SK-N-DZ (cell line): ENCODE data around the gene POLL.
A peak's percentile ranks its signal among the peaks of the same experiment; 100 is the strongest.

ENCODE experiments used
- DNase-seq: peaks from one replicate; pipeline ENCODE4 v3.0.0-alpha.2; 2015; ENCODE audit warnings: low spot score

POLL gene

GRCh38 chr10:101573885-101574753 is 13.9 kb downstream of the POLL start:
- peak; percentile 46 for DNase-seq

GRCh38 chr10:101572785-101573184 is 15.3 kb downstream of the POLL start:
- no peak for DNase-seq

GRCh38 chr10:101572126-101572525 is 15.9 kb downstream of the POLL start:
- DNase-seq: no peak

DNA sequence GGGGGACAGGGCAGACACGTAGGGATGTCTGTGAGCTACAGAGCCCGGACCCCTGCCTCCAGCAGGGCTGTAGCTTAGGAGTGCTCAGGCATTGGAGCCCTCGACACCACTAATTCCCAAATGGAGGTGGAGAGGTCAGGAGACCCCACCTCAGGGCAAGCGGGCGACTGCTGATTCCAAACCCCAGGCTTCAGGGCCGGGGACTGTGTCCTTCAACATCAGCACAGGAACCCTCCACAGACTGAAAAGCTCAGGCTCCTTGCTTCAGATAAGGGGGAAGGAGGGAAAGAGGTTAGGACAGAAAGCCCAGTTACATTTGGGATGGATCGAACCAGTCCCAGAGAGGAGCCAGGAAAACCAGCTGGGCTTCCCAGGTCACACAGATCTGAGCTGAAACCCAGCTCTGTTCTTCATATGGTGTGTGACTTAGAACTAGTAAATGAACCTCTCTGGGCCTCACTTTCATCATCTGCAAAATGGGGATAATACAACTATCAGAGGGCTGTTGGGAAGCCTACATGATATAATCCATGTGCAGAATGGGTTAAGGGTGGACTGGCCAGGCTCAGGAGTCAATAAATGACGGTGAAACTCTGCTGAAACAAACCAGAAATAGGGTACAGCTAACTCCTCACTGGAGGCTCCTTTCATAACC is 16.7 kb downstream of the POLL start:
- DNase-seq: no peak

DNA sequence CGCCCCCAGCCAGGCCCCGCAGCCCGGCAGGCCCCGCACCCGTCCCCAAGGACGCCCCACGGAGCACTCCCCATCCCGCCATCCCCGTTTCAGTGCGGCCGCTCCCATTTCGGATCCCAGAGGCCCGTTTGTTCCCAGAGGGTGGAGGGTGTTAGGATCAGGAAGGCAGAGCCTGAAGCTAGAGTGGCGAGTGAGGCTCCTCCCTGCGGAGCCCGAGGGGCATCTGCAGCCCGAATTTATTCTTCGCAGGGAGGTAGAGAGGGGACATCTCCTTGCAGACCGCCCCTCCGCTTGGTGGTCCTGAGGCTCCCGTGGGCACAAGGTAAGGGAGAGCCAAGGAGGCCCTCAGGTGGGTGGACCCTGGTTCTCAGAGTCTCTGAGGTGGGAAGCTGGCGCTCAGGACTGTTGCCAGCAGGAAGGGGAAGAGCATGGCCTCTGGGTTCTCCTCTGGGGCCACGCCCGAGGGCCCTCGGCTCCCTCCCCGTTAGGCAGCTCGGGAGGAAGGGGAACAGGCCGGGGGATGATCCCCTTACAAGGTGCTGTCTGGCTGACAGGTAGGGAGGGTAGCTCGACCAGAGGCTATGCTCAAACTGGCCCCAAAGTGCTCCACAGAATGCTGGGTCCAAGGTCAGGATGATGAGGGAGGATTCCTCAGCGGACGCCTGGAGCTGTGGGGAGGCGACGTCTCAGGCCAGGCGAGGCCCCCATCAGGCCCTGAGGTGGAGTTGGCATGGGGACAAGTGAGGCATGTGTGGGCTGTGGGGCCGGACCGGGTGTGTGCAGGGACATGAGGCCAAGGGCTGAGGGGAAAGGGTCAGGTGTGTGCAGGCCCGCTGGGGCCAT is 17.4 kb downstream of the POLL start:
- peak; percentile 52 for DNase-seq

DNA sequence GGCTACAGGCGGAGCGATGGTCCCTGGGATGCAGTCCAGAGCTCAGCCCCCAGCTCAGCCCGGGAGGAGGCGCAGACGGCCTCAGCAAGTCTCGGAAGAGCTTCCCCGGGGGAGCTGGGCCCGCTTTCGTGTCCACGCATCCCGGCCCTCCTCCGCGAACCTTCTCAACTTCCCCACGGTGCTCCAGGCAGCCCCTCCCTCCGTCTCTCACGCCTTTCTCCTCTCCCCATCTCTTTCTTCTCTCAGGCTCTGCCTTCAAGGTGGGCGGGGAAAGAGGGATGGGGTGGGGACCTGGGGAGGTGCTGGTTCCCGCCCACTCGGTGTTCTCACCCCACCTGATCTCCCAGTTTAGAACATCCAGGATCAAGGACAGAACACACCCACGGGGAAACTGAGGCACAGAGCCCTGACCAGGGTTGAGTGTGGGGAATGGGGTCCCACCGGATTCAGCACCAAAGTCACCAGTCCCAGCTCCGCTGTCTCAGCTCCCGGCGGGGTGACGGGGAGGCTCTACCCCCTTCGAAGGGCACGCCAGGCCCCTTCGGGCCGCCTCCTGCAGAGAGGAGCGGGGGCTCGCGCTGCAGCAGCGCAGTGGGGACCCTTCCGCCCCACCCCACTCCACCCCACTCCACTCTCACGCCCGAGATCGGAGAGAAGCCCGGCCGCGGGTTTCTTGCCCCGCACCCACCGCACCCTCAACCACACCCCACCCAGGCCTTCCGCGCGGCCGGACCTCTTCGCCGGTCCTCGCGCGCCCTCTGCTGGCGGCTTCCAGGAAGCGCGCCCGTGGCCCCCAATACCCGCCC is 18.2 kb downstream of the POLL start:
- DNase-seq: peak; percentile 73

DNA sequence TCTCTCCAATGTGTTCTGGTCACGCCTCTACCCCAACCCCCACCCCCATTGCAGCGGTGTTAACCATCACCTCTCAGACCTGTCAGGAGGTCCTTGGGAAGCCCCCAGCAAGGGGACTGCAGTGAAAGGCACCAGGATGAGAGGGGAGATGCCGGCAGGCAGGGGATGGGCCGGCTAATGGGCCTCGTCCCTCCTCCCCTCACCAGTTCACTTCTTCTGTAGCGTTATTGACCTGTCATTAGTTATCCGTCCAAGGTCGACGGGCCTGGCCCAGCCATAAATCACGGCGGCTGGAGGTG is 18.8 kb downstream of the POLL start:
- DNase-seq: no peak

DNA sequence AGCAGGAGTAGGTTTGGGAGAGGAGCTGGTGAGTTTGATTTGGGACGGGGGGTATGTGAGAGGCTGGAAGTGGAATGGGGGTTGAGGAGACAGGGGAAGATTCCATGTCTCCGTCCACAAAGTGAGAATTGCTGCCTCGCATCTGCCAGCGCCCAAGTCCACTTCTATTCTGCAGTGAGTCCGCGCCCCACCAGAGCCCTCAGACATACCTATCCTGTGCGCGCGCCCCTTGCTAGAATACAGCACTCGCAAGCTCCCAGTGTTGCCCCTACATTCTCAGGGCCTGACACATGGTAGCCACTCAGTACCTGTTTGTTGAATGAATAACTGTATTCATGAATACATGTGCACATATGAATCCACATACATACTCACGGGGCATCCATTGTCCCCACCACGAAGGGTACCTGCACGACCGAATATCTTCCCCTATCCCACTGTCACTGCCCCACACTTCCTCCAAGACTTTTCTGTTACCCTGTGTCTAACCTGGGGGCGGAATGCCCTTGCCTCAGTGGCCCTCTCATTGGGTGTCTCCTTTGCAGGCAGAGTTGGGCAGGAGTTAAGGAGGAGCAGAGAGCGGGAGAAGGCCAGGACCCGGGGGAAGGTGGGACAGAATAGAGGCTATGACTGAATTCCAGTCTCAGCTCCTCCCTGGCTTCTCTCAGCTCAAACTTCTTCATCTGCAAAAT is 19.9 kb downstream of the POLL start:
- DNase-seq: no peak

- no peak for DNase-seq
Observed at GRCh38 chr10:101567165-101568006, 20.7 kb downstream of the POLL start.

- DNase-seq: peak; percentile 85
Observed at GRCh38 chr10:101566333-101567164, 21.5 kb downstream of the POLL start.

GRCh38 chr10:101565936-101566332 is 22.1 kb downstream of the POLL start:
- DNase-seq: no peak

DNA sequence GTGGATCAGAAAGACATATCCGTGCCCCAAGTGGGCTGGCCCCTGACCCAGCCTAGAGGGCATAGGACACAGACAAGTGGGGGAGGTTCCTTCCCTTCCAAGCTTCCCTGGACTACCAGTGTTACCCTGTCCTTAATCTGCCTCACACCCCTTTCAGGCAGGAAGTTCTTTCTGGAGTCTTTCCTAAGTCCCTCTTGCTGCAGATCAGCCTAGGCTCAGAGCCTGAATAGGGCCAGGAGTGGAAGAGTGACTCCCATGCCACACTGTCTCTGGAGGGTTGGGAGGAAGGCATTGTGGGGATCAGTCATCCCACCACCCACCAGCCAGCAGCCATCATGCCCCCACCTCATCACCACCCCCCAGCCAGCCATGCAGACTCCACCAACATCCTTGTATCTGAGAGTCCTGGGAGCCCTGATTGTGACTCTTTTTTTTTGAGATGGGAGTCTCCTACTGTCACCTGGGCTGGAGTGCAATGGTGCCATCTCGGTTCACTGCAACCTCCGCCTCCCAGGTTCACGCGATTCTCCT is 22.6 kb downstream of the POLL start:
- peak; percentile 2 for DNase-seq

DNA sequence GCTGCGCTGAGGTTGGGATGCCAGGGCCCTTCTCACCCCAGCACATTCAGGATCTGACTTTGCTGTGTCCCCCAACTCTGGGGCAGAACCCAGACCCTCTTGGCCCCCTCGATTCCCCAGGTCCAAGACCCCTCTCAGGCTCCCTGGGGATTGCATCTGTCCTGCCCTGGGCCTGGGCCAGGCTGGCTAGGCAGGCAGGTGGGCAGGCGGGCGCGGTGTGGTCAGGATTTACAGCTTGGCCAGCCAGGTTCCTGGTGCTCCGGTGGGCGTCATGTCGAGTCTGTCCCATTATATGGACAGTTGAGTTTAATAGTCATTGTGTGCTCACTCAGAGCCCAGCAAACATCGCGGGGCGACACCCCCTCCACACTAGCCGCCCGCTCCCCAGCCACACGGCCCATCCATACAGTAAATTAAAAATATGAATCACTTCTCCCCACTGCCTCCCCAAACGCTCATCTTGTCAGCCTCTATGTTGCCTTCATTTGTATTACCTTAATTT is 23.5 kb downstream of the POLL start:
- no peak for DNase-seq

DNA sequence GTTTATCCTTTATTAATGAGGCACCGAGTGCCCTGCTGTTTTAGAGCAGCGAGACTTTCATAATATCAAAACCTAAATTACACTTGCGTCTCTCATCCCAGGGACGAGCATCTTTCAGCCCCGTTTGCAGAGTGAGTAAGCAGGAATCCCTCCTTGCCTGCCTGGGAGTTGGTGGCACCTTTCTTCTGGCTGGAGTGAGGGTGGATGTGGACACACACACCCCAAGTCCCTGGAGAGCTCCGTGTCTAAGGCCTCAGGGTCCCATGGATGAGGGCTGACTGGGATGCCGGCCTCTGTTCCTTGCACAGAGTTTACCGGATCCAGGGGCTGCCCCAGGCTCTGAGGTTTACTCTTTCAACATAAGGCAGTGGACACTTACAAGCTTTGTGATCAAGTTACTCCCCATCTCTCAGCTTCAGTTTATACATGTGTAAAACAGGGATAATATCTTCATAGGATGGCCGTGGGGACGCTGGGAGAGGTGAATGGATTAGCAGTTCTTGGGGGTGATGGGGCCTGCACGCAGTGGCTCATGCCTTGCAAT is 24.5 kb downstream of the POLL start:
- DNase-seq: peak; percentile 10

- no peak for DNase-seq
Observed at GRCh38 chr10:101563007-101563406, 25.1 kb downstream of the POLL start.

DNA sequence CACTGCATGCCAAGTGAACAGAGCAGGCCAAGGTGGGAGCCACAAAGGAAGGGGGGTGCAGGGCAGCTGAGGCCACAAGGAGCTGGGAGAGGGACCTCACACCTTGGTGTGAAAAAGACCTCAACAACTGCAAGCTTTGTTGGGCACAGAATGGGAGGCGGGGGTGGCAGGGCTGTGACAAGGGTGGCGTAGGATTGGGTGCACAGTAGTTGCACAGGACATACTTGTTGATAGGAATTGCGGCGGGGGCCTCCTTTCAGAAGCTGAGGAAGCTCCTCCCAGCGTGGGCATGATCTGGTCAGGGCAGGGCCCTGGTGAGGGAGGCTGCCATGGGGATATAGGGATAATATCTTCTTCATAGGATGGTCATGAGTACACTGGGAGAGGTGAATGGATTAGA is 25.8 kb downstream of the POLL start:
- DNase-seq: no peak

DNA sequence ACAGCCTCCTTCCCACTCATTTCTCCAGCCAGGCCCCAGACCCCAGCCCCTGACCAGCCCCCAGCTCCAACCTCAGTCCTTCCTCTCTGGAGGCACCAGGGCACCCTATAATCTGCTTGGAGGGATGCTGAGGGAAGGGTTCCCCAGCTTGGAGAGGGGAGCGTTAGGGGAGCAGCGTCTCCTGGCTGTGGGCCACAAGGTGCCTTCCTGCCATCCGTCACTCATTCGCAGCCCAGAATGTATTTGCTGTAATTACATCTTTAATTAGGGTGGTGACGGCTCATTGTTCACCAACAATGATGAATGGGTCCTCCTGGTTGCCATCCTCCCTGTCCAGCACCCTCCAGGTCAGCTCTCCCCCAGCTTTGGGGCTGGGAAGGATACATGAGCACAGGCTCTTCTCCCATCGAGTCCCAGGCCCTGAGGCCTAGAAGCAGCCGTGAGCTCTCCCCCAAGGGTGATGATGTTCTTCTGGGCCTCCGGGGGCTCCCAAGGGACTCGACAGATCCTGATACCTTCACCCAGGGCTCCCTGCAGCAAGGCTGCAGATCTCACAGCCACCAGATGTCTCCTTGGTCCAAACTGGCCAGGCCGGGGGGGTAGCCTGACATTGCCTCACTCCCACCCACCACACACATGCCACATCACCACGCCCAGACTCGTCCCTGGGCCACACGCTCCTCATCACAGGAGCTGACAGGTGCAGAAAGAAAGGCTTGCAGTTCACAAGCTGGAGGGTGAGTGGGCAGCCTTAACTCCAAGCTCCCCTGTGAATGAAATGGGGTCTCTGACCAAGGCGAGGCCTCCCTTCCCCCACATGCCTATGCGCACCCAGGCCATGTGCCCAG is 26.8 kb downstream of the POLL start:
- DNase-seq: no peak
